Liver (tissue), 9 donors: Measurements from ENCODE around the gene TSHZ2. TPM values are rescaled to one million over a fixed set of nuclear protein-coding genes. Genes with fewer than 3 reads are reported as not detected.
"Not testable (repeated sequence)": the region's sequence is repeated elsewhere in the genome, so short reads cannot be mapped to it uniquely, and the experiment has no call there.

ENCODE experiments used
- DNase-seq: peaks from one replicate; pipeline ENCODE4 v3.0.0-alpha.2; 2017; ENCODE audit warnings: low spot score
- H3K27ac ChIP-seq, 2 donors: one replicate each; pipeline ENCODE4 v1.7.0; 2013; ENCODE audit warnings: inconsistent platforms in 2 of 2, low read length in 2 of 2, control low read depth in 1 of 2, low read depth in 1 of 2, mild to moderate bottlenecking in 1 of 2
- H3K27me3 ChIP-seq, 4 donors: one replicate each; pipeline versions ENCODE4 v1.6.1 to v1.7.0; 2013; ENCODE audit warnings: low read length in 3 of 4, inconsistent platforms in 1 of 4, mild to moderate bottlenecking in 1 of 4, moderate library complexity in 1 of 4; ENCODE audit not compliant: control insufficient read depth in 4 of 4, insufficient read depth in 4 of 4
- H3K36me3 ChIP-seq, 4 donors: one replicate each; pipeline versions ENCODE4 v1.6.1 to v1.7.0; 2013; ENCODE audit warnings: low read length in 3 of 4, mild to moderate bottlenecking in 3 of 4, low read depth in 1 of 4, moderate library complexity in 1 of 4; ENCODE audit not compliant: control insufficient read depth in 4 of 4, insufficient read depth in 3 of 4
- H3K4me1 ChIP-seq, 4 donors: one replicate each; pipeline versions ENCODE4 v1.6.1 to v1.7.0; 2013; ENCODE audit warnings: low read length in 3 of 4, mild to moderate bottlenecking in 3 of 4, moderate library complexity in 1 of 4; ENCODE audit not compliant: control insufficient read depth in 4 of 4, insufficient read depth in 4 of 4
- H3K4me3 ChIP-seq, 3 donors: one replicate each; pipeline versions ENCODE4 v1.6.1 to v1.7.0; 2013; ENCODE audit warnings: low read length in 3 of 3, control low read depth in 1 of 3, low read depth in 1 of 3, mild to moderate bottlenecking in 1 of 3
- H3K9ac ChIP-seq, 2 donors: one replicate each; pipeline ENCODE4 v1.7.0; 2013; ENCODE audit warnings: low read length in 2 of 2, mild to moderate bottlenecking in 2 of 2, moderate library complexity in 2 of 2, control low read depth in 1 of 2, low read depth in 1 of 2
- H3K9me3 ChIP-seq, 4 donors: one replicate each; pipeline versions ENCODE4 v1.6.1 to v1.7.0; 2013; ENCODE audit warnings: low read length in 3 of 4; ENCODE audit not compliant: control insufficient read depth in 4 of 4
- FOXA1 ChIP-seq: IDR thresholded peaks from 2 replicates; pipeline ENCODE4 v1.6.1; 2016; ENCODE audit warnings: antibody characterized with exemption
- FOXA2 ChIP-seq: IDR thresholded peaks from 2 replicates; pipeline ENCODE4 v1.6.1; 2016; ENCODE audit warnings: antibody characterized with exemption
- GABPA ChIP-seq, 2 donors: IDR thresholded peaks in 1 of 2; conservative IDR thresholded peaks in 1 of 2; 2 replicates each; pipeline ENCODE4 v1.6.1; 2016; ENCODE audit warnings: antibody characterized with exemption in 2 of 2, mild to moderate bottlenecking in 1 of 2, moderate library complexity in 1 of 2
- HNF4G ChIP-seq: IDR thresholded peaks from 2 replicates; pipeline ENCODE4 v1.6.1; 2016; ENCODE audit warnings: antibody characterized with exemption
- TAF1 ChIP-seq: conservative IDR thresholded peaks from 2 replicates; pipeline ENCODE4 v1.6.1; 2016; ENCODE audit warnings: antibody characterized with exemption, mild to moderate bottlenecking
- WGBS: extraction: QIAGEN DNeasy Blood & Tissue Kit; methylation state at CpG from one replicate; pipeline ENCODE4 v1.1.7; 2013; 5-methylcytosine and 5-hydroxymethylcytosine counted together
- polyA plus RNA-seq, 2 donors: library from polyadenylated mRNA; stranded (reverse) in 1 of 2; unstranded in 1 of 2; fragments of 200-250 nt in 1 of 2; fragments of >200 nt in 1 of 2; fragmentation: Nextera tagmentation in 1 of 2; extraction: Ambion mirVana in 1 of 2; gene quantifications; one replicate each; pipeline versions ENCODE4 v1.2.1 to v1.2.3, GENCODE V29; 2013 to 2015
- total RNA-seq, 2 donors: library from RNA; depleted of rRNA; stranded (reverse); fragments of >200 nt; gene quantifications; one replicate each; pipeline ENCODE4 v1.2.3, GENCODE V29; 2014
- TF ChIP-seq, protein P1 (sequence below): IDR thresholded peaks from 2 replicates; pipeline ENCODE4 v1.6.1; 2016; ENCODE audit warnings: antibody characterized with exemption, mild to moderate bottlenecking
- TF ChIP-seq, protein P2 (sequence below): IDR thresholded peaks from 2 replicates; pipeline ENCODE4 v1.6.1; 2016; ENCODE audit warnings: antibody characterized with exemption
- TF ChIP-seq, protein P3 (sequence below): IDR thresholded peaks from 2 replicates; pipeline ENCODE4 v1.6.1; 2016; ENCODE audit warnings: antibody characterized with exemption
- donor health status: healthy.
- donor health status: healthy.
- donor health status: healthy.
- donor health status: healthy.
- donor health status: healthy.

TSHZ2 gene
- total and polyA plus RNA-seq, 4 donors: 2.9 to 11.3 (median 7.8) TPM

DNA sequence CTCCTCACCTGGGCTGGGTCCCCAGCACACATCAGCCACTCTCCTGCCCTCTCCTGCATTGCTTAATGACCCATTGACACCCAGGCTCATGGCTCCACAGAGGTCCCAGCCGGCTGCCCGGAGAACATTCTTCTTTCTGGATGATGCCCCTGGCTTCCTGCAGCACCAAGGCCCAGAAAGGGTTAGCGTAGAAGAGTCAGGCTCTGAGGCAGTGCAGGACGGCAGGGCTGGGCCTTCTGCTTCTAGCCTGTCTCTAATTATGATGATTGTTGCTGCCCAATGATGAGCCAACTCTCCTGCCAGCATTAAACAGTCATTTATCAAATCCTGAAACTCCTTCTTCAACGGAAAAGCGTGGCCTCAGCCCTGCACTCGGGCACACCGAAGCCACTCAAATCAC lies 555.0 kb downstream of the TSHZ2 start (continued):
- TF ChIP-seq, protein P1, sequence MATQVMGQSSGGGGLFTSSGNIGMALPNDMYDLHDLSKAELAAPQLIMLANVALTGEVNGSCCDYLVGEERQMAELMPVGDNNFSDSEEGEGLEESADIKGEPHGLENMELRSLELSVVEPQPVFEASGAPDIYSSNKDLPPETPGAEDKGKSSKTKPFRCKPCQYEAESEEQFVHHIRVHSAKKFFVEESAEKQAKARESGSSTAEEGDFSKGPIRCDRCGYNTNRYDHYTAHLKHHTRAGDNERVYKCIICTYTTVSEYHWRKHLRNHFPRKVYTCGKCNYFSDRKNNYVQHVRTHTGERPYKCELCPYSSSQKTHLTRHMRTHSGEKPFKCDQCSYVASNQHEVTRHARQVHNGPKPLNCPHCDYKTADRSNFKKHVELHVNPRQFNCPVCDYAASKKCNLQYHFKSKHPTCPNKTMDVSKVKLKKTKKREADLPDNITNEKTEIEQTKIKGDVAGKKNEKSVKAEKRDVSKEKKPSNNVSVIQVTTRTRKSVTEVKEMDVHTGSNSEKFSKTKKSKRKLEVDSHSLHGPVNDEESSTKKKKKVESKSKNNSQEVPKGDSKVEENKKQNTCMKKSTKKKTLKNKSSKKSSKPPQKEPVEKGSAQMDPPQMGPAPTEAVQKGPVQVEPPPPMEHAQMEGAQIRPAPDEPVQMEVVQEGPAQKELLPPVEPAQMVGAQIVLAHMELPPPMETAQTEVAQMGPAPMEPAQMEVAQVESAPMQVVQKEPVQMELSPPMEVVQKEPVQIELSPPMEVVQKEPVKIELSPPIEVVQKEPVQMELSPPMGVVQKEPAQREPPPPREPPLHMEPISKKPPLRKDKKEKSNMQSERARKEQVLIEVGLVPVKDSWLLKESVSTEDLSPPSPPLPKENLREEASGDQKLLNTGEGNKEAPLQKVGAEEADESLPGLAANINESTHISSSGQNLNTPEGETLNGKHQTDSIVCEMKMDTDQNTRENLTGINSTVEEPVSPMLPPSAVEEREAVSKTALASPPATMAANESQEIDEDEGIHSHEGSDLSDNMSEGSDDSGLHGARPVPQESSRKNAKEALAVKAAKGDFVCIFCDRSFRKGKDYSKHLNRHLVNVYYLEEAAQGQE: no peak

DNA sequence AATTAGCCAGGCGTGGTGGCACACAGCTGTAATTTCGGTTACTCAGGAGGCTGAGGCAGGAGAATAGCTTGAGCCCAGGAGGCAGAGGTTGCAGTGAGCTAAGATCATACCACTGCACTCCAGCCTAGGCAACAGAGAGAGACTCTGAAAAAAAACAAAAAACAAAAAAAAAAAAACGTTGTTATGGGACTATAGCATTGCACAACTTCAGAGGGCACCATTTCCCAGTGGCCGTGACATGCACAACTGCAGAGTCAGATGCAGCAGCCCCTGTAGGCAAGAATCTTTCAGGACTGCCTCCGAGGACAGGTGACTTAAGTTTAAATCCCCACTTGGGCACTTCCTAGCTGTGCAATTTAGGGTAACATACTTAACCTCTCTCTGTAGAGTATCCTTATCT lies 557.5 kb downstream of the TSHZ2 start:
- Histone ChIP-seq H3K27me3 (no peaks in the 10 kb centered on the region), H3K9ac (no peak overlapping the region), H3K27ac (no peak overlapping the region), H3K4me1 (no peaks in the 10 kb centered on the region), H3K36me3 (no peaks in the 10 kb centered on the region), H3K4me3 (no peak overlapping the region), H3K9me3 (no peaks in the 10 kb centered on the region)
- TF ChIP-seq, protein P2, sequence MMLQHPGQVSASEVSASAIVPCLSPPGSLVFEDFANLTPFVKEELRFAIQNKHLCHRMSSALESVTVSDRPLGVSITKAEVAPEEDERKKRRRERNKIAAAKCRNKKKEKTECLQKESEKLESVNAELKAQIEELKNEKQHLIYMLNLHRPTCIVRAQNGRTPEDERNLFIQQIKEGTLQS: no peak
- no peak for TF ChIP-seq GABPA (IDR thresholded peaks at IDR 0.05 in 1 of 2, conservative IDR thresholded peaks at IDR 0.05 in 1 of 2)
- TF ChIP-seq, protein P3, sequence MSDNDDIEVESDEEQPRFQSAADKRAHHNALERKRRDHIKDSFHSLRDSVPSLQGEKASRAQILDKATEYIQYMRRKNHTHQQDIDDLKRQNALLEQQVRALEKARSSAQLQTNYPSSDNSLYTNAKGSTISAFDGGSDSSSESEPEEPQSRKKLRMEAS: no peak
- no peak for DNase-seq
- WGBS: 81% methylated on average over 5 of the region's 5 CpGs

DNA sequence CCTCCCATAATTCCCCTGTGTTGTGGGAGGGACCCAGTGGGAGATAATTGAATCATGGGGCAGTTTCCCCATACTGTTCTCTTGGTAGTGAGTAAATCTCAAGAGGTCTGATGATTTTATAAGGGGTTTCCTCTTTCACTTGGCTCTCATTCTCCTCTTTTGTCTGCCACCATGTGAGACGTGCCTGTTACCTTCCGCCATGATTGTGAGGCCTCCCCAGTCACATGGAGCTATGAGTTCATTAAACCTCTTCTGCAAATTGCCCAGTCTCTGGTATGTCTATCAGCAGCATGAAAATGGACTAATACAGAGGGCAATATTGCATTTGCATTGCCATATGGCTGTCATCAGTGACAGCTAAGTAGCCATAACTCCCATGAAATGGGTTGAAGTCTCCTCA lies 558.3 kb downstream of the TSHZ2 start:
- no peak overlapping the region for H3K27ac ChIP-seq
- no peaks in the 10 kb centered on the region for H3K9me3 ChIP-seq
- TF ChIP-seq GABPA (IDR thresholded peaks at IDR 0.05 in 1 of 2, conservative IDR thresholded peaks at IDR 0.05 in 1 of 2) (no peak), TAF1 (no peak), FOXA1 (no peak), FOXA2 (no peak), HNF4G (no peak)
- TF ChIP-seq, protein P1: no peak
- TF ChIP-seq, protein P2: no peak
- no peaks in the 10 kb centered on the region for H3K36me3 ChIP-seq
- no peak for DNase-seq
- no peaks in the 10 kb centered on the region for H3K4me1 ChIP-seq
- H3K9ac ChIP-seq: no peak overlapping the region
- no peak overlapping the region for H3K4me3 ChIP-seq
- H3K27me3 ChIP-seq: no peaks in the 10 kb centered on the region
- WGBS: 72% methylated on average over 2 of the region's 2 CpGs

DNA sequence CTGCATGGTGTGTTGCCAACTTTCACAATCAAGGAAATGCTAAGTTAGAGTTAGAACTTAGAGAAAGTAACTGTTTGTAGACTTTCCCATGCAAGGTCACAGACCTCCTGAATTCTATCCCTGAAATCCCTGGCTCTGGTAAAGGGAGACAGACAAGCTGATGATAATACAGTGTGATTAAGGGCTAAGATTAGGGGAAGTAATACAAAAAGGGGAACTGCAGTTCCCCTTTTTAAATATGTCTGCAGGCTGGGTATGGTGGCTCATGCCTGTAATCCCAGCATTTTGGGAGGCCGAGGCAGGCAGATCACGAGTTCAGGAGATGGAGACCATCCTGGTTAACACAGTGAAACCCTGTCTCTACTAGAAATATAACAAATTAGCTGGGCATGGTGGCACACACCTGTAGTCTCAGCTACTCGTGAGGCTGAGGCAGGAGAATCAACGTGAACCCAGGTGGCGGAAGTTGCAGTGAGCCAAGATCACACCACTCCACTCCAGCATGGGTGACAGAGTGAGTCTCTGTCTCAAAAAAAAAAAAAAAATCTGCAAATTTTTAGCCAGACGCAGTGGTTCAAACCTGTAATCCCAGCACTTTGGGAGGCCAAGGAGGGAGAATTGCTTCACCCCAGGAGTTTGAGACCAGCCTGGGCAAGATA lies 560.6 kb downstream of the TSHZ2 start:
- H3K9me3 ChIP-seq, H3K4me3 ChIP-seq, H3K36me3 ChIP-seq, DNase-seq, H3K4me1 ChIP-seq, H3K9ac ChIP-seq, H3K27me3 ChIP-seq, H3K27ac ChIP-seq: not testable (repeated sequence)
- 82% methylated on average over 6 of the region's 6 CpGs for WGBS
